HL-60/S4 treated with retinoic acid at 250 ng/mL for 4 days and 3 days (cell line): ENCODE results near the gene MAGEC1.
"Not testable (repeated sequence)": the region's sequence is repeated elsewhere in the genome, so short reads cannot be mapped to it uniquely, and the experiment has no call there.

Source experiments
- in situ Hi-C: fragments of 300-500 bp; cut with MboI; formaldehyde crosslinking; loops from 2 replicates; pipeline ENCODE4 v1.7.0; 2022; ENCODE audit warnings: low sequenced_read_pairs

The MAGEC1 gene

GRCh38 chrX:141903400-141904155, at the start of gene MAGEC1:
Gene MAGEC1 (plus strand): TSS chrX:141903894. CDS start chrX:141905073, 1,179 bp downstream.
- in situ Hi-C loops: no loop called here

GRCh38 chrX:141857479-141857878, 46.2 kb upstream of the MAGEC1 start:
- in situ Hi-C loops: no loop called here

- in situ Hi-C loops: no loop called here
Measured at GRCh38 chrX:141879616-141880015, 24.1 kb upstream of the MAGEC1 start.

GRCh38 chrX:141888811-141889210, 14.9 kb upstream of the MAGEC1 start:
- in situ Hi-C loops: not testable (repeated sequence)

- in situ Hi-C loops: no loop called here
Measured at GRCh38 chrX:141894733-141895132, 9.0 kb upstream of the MAGEC1 start.

- in situ Hi-C loops: no loop called here
Measured at GRCh38 chrX:141897690-141898089, 6.0 kb upstream of the MAGEC1 start.

GRCh38 chrX:141902366-141902765, 1.3 kb upstream of the MAGEC1 start:
- in situ Hi-C loops: no loop called here

- in situ Hi-C loops: no loop called here
Measured at GRCh38 chrX:141904262-141904661, 568 bp downstream of the MAGEC1 start.

- in situ Hi-C loops: no loop called here
Measured at GRCh38 chrX:141917801-141918200, 14.1 kb downstream of the MAGEC1 start.

- in situ Hi-C loops: no loop called here
Measured at GRCh38 chrX:141924293-141924692, 20.6 kb downstream of the MAGEC1 start.

- in situ Hi-C loops: no loop called here
Measured at GRCh38 chrX:141928432-141928831, 24.7 kb downstream of the MAGEC1 start.

- in situ Hi-C loops: no loop called here
Measured at GRCh38 chrX:141934059-141934641, 30.5 kb downstream of the MAGEC1 start.

GRCh38 chrX:141935645-141936044, 32.0 kb downstream of the MAGEC1 start:
- in situ Hi-C loops: no loop called here

GRCh38 chrX:141936080-141936479, 32.4 kb downstream of the MAGEC1 start:
- in situ Hi-C loops: no loop called here

GRCh38 chrX:141941234-141941633, 37.5 kb downstream of the MAGEC1 start:
- in situ Hi-C loops: no loop called here

- in situ Hi-C loops: no loop called here
Measured at GRCh38 chrX:141945426-141945825, 41.7 kb downstream of the MAGEC1 start.

- in situ Hi-C loops: no loop called here
Measured at GRCh38 chrX:141947350-141947749, 43.7 kb downstream of the MAGEC1 start.

GRCh38 chrX:141952603-141953002, 48.9 kb downstream of the MAGEC1 start:
- in situ Hi-C loops: no loop called here

GRCh38 chrX:141958675-141959074, 55.0 kb downstream of the MAGEC1 start:
- in situ Hi-C loops: no loop called here
